DMS 273 treated with DMSO at 0.1 percent for 48 hours (cell line): Measurements from ENCODE around the gene CRB2.

Experiments
- DNase-seq: peaks from one replicate; lab custom pipeline; 2025; lab: John Stamatoyannopoulos, UW

The CRB2 gene

GRCh38 chr9:123422635-123423310, 66.8 kb downstream of the CRB2 start:
- no peak for DNase-seq

DNA sequence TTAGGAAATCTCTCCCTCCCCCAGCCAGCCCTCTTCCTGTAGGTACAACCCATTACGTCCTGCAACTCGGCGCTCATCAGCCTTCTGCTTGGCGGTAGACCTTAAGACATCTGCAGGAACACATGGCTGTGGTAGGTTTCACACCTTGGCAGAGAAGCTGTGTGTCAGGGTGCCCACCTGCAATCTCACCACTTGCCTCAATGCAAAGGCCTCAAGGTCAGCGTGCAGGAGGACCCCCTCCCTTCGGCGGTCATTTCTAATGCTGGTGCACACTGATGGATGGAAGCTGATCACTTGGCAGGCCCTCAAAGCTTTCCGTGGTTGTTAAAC, 67.3 kb downstream of the CRB2 start:
- no peak for DNase-seq

GRCh38 chr9:123424131-123424530, 68.1 kb downstream of the CRB2 start:
- no peak for DNase-seq

DNA sequence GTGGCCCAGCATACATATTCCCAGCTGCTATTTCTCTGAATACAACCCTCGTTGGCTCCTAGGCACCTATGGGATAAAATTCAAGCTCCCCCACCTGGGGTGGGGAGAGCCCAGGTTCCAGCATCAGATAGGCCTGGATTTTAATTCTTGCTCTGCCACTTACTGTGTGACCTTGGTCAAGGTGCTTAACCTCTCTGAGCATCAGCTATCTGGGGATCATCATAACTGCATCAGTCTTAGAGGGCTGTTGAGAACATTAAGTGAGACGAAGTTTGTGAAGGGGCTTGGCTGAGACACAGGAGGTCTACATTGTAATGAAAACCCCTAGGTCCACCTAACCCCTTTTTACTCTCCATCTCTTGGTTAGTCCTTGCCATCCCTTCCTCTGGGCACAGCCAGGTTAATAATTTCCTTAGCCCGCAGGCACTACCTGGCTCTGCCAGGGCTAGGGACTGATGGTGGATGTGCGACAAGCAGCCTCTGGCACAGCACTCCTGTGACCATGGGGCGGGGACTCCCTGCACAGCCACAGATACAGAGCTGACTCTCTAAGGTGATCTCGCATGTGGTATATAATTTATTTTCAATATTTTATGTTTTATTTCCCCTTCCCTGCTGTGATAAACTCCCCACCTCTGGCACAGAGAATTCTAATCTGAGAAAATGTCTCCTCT, 68.7 kb downstream of the CRB2 start:
- DNase-seq: no peak

- no peak for DNase-seq
These were observed 69.3 kb downstream of the CRB2 start for GRCh38 chr9:123425261-123425821.

- DNase-seq: no peak
These were observed 69.9 kb downstream of the CRB2 start for GRCh38 chr9:123425836-123426365.

DNA sequence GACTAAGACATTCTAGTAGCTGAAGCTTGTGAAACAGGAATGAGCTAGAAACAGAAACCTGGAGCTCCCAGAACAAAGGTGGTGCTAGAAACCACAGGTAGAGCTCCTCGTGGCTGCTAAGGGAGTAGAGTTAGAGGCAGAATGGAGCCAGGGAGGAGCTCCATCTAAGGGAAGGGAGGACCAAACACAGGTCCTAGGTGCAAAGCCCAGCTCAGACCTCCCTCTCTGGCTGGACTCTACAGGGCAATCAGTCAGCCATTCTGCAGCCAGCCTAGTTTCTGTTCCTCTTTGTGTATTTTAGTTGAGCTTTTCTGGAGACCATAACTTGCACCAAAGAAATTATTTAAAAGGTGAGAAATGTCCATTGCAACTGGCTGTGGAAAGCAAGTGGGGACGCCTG, 70.4 kb downstream of the CRB2 start:
- no peak for DNase-seq
